ENCODE measurements around the gene FOXN1.

FOXN1 gene

GRCh38 chr17:28523876-28524275 is 17.7 kb downstream of the FOXN1 start:
- in situ Hi-C loops (cut with MboI; ENCODE audit: low sequenced_read_pairs) = no loop called here

- in situ Hi-C loops (cut with MboI; ENCODE audit: low sequenced_read_pairs) = no loop called here
Measured at GRCh38 chr17:28524476-28525424, 18.6 kb downstream of the FOXN1 start.

GRCh38 chr17:28526381-28526780 is 20.2 kb downstream of the FOXN1 start:
- in situ Hi-C loops (cut with MboI; ENCODE audit: low sequenced_read_pairs) = no loop called here

- in situ Hi-C loops (cut with MboI; ENCODE audit: low sequenced_read_pairs) = no loop called here
Measured at GRCh38 chr17:28527181-28527681, 21.1 kb downstream of the FOXN1 start.

- in situ Hi-C loops (cut with MboI; ENCODE audit: low sequenced_read_pairs) = no loop called here
Measured at GRCh38 chr17:28527859-28528258, 21.7 kb downstream of the FOXN1 start.

GRCh38 chr17:28528327-28529012 is 22.3 kb downstream of the FOXN1 start:
- in situ Hi-C loops (cut with MboI; ENCODE audit: low sequenced_read_pairs) = no loop called here

GRCh38 chr17:28529013-28529400 is 22.9 kb downstream of the FOXN1 start:
- in situ Hi-C loops (cut with MboI; ENCODE audit: low sequenced_read_pairs) = no loop called here

- in situ Hi-C loops (cut with MboI; ENCODE audit: low sequenced_read_pairs) = no loop called here
Measured at GRCh38 chr17:28530250-28530649, 24.1 kb downstream of the FOXN1 start.

GRCh38 chr17:28530926-28531325 is 24.8 kb downstream of the FOXN1 start:
- in situ Hi-C loops (cut with MboI; ENCODE audit: low sequenced_read_pairs) = no loop called here

- in situ Hi-C loops (cut with MboI; ENCODE audit: low sequenced_read_pairs) = no loop called here
Measured at GRCh38 chr17:28532050-28532960, 26.2 kb downstream of the FOXN1 start.

- in situ Hi-C loops (cut with MboI; ENCODE audit: low sequenced_read_pairs) = no loop called here
Measured at GRCh38 chr17:28533091-28533807, 27.1 kb downstream of the FOXN1 start.

- in situ Hi-C loops (cut with MboI; ENCODE audit: low sequenced_read_pairs) = no loop called here
Measured at GRCh38 chr17:28534740-28535375, 28.7 kb downstream of the FOXN1 start.

- in situ Hi-C loops (cut with MboI; ENCODE audit: low sequenced_read_pairs) = no loop called here
Measured at GRCh38 chr17:28536532-28537218, 30.5 kb downstream of the FOXN1 start.

- in situ Hi-C loops (cut with MboI; ENCODE audit: low sequenced_read_pairs) = no loop called here
Measured at GRCh38 chr17:28537219-28537610, 31.1 kb downstream of the FOXN1 start.

GRCh38 chr17:28538296-28538895 is 32.2 kb downstream of the FOXN1 start:
- in situ Hi-C loops (cut with MboI; ENCODE audit: low sequenced_read_pairs) = no loop called here

- in situ Hi-C loops (cut with MboI; ENCODE audit: low sequenced_read_pairs) = no loop called here
Measured at GRCh38 chr17:28540231-28540630, 34.1 kb downstream of the FOXN1 start.

- in situ Hi-C loops (cut with MboI; ENCODE audit: low sequenced_read_pairs) = no loop called here
Measured at GRCh38 chr17:28541439-28541838, 35.3 kb downstream of the FOXN1 start.

GRCh38 chr17:28544402-28545140 is 38.4 kb downstream of the FOXN1 start:
- in situ Hi-C loops (cut with MboI; ENCODE audit: low sequenced_read_pairs) = no loop called here
